H9 (cell line): ENCODE measurements around the gene THSD7A. TPM values are rescaled to one million over a fixed set of nuclear protein-coding genes. Genes with fewer than 3 reads are reported as not detected.

ENCODE experiments used
- DNase-seq: peaks from one replicate; pipeline ENCODE4 v3.0.0-alpha.2; 2017
- H2AFZ ChIP-seq: one replicate; pipeline ENCODE4 v1.6.1; 2013; ENCODE audit warnings: mild to moderate bottlenecking, low read length, control low read depth, moderate library complexity
- H2AK5ac ChIP-seq: 2 replicates; pipeline ENCODE4 v1.6.1; 2013; ENCODE audit warnings: low read length, control low read depth, mixed read lengths; ENCODE audit not compliant: insufficient read length
- H2BK120ac ChIP-seq: one replicate; pipeline ENCODE4 v1.6.1; 2013; ENCODE audit warnings: low read depth, mild to moderate bottlenecking, low read length, control low read depth, inconsistent platforms; ENCODE audit not compliant: poor library complexity, severe bottlenecking
- H2BK12ac ChIP-seq: 2 replicates; pipeline ENCODE4 v1.6.1; 2013; ENCODE audit warnings: low read length, control low read depth, mixed read lengths, low read depth; ENCODE audit not compliant: insufficient read length
- H2BK15ac ChIP-seq: 2 replicates; pipeline ENCODE4 v1.6.1; 2013; ENCODE audit warnings: low read depth, low read length, control low read depth
- H2BK20ac ChIP-seq: one replicate; pipeline ENCODE4 v1.6.1; 2013; ENCODE audit warnings: low read depth, mild to moderate bottlenecking, low read length, control low read depth, inconsistent platforms; ENCODE audit not compliant: poor library complexity, severe bottlenecking
- H2BK5ac ChIP-seq: 2 replicates; pipeline ENCODE4 v1.6.1; 2013; ENCODE audit warnings: low read length, control low read depth, mixed read lengths; ENCODE audit not compliant: insufficient read length
- H3K14ac ChIP-seq: 2 replicates; pipeline ENCODE4 v1.6.1; 2013; ENCODE audit warnings: low read length, control low read depth; ENCODE audit not compliant: insufficient read depth
- H3K18ac ChIP-seq: 2 replicates; pipeline ENCODE4 v1.6.1; 2013; ENCODE audit warnings: low read depth, mild to moderate bottlenecking, mixed read lengths, low read length, control low read depth; ENCODE audit not compliant: insufficient read length
- H3K23ac ChIP-seq: 2 replicates; pipeline ENCODE4 v1.6.1; 2013; ENCODE audit warnings: low read length, control low read depth, mixed read lengths, low read depth; ENCODE audit not compliant: insufficient read length
- H3K23me2 ChIP-seq: 2 replicates; pipeline ENCODE4 v1.6.1; 2013; ENCODE audit warnings: low read depth, mild to moderate bottlenecking, mixed read lengths, low read length, control low read depth; ENCODE audit not compliant: insufficient read length, poor library complexity, severe bottlenecking
- H3K27ac ChIP-seq: 2 replicates; pipeline ENCODE4 v1.5.1; 2013; ENCODE audit warnings: low read length, control low read depth, mixed read lengths, low read depth; ENCODE audit not compliant: insufficient read length
- H3K27me3 ChIP-seq: 2 replicates; pipeline ENCODE4 v1.6.1; 2013; ENCODE audit warnings: low read length, control low read depth, inconsistent platforms; ENCODE audit not compliant: insufficient read depth
- H3K4ac ChIP-seq: 2 replicates; pipeline ENCODE4 v1.6.1; 2013; ENCODE audit warnings: low read depth, mild to moderate bottlenecking, control low read depth, inconsistent platforms, low read length, moderate library complexity
- H3K4me1 ChIP-seq: 2 replicates; pipeline ENCODE4 v1.6.1; 2013; ENCODE audit warnings: low read length, control low read depth, inconsistent platforms; ENCODE audit not compliant: insufficient read depth
- H3K4me2 ChIP-seq: 2 replicates; pipeline ENCODE4 v1.6.1; 2013; ENCODE audit warnings: low read length, control low read depth, mixed read lengths; ENCODE audit not compliant: insufficient read length, insufficient read depth
- H3K56ac ChIP-seq: 2 replicates; pipeline ENCODE4 v1.6.1; 2013; ENCODE audit warnings: low read depth, mild to moderate bottlenecking, mixed read lengths, low read length, control low read depth; ENCODE audit not compliant: insufficient read length
- H3K79me1 ChIP-seq: 2 replicates; pipeline ENCODE4 v1.6.1; 2013; ENCODE audit warnings: low read depth, mild to moderate bottlenecking, moderate library complexity, low read length, control low read depth, inconsistent platforms; ENCODE audit not compliant: insufficient read depth, poor library complexity, severe bottlenecking
- H3K79me2 ChIP-seq: 2 replicates; pipeline ENCODE4 v1.6.1; 2013; ENCODE audit warnings: low read length, control low read depth, inconsistent platforms; ENCODE audit not compliant: insufficient read depth
- H3K9ac ChIP-seq: 2 replicates; pipeline ENCODE4 v1.6.1; 2013; ENCODE audit warnings: low read length, control low read depth, mixed read lengths; ENCODE audit not compliant: insufficient read length; ENCODE audit errors: extremely low read depth
- H3K9me3 ChIP-seq: one replicate; pipeline ENCODE4 v1.6.1; 2013; ENCODE audit warnings: low read depth, low read length, inconsistent platforms; ENCODE audit not compliant: control insufficient read depth
- H3T11ph ChIP-seq: one replicate; pipeline ENCODE4 v1.6.1; 2013; ENCODE audit warnings: mild to moderate bottlenecking, low read length, control low read depth, inconsistent platforms
- H4K20me1 ChIP-seq: one replicate; pipeline ENCODE4 v1.6.1; 2013; ENCODE audit not compliant: control insufficient read depth, insufficient read length, insufficient read depth
- H4K5ac ChIP-seq: 2 replicates; pipeline ENCODE4 v1.6.1; 2013; ENCODE audit warnings: low read depth, mild to moderate bottlenecking, mixed read lengths, low read length, control low read depth; ENCODE audit not compliant: insufficient read length
- H4K8ac ChIP-seq: replicated peaks from 2 replicates; pipeline ENCODE4 v1.6.1; 2013; ENCODE audit warnings: low read length, control low read depth, mixed read lengths, low read depth; ENCODE audit not compliant: insufficient read length
- H4K91ac ChIP-seq: 2 replicates; pipeline ENCODE4 v1.6.1; 2013; ENCODE audit warnings: low read depth, mild to moderate bottlenecking, moderate library complexity, mixed read lengths, low read length, control low read depth; ENCODE audit not compliant: insufficient read length
- H3K27ac Mint-ChIP-seq, 3 experiments: 2 replicates in 2 of 3; 3 replicates in 1 of 3; pipeline ENCODE4 v1.8.0; 2020 to 2021; ENCODE audit warnings: mixed read lengths in 3 of 3, mild to moderate bottlenecking in 1 of 3, moderate library complexity in 1 of 3
- H3K27me3 Mint-ChIP-seq: 2 replicates; pipeline ENCODE4 v1.8.0; 2021; ENCODE audit warnings: low read depth, mild to moderate bottlenecking, moderate library complexity, mixed read lengths
- H3K36me3 Mint-ChIP-seq, 3 experiments: 2 replicates in 2 of 3; 3 replicates in 1 of 3; pipeline ENCODE4 v1.8.0; 2020 to 2021; ENCODE audit warnings: low read depth in 3 of 3, mixed read lengths in 3 of 3; ENCODE audit not compliant: insufficient read depth in 1 of 3
- H3K4me1 Mint-ChIP-seq, 2 experiments: 2 replicates each; pipeline ENCODE4 v1.8.0; 2020; ENCODE audit warnings: mixed read lengths in 2 of 2
- H3K4me3 Mint-ChIP-seq, 2 experiments: 2 replicates in 1 of 2; 3 replicates in 1 of 2; pipeline ENCODE4 v1.8.0; 2020 to 2021; ENCODE audit warnings: mild to moderate bottlenecking in 2 of 2, mixed read lengths in 2 of 2, moderate library complexity in 1 of 2
- H3K9me3 Mint-ChIP-seq, 2 experiments: 2 replicates in 1 of 2; 3 replicates in 1 of 2; pipeline ENCODE4 v1.8.0; 2020; ENCODE audit warnings: mild to moderate bottlenecking in 2 of 2, mixed read lengths in 2 of 2, moderate library complexity in 1 of 2
- CTCF ChIP-seq: fragments of 200-600 bp; sonication (generic); conservative IDR thresholded peaks from 3 replicates; pipeline ENCODE4 v1.8.0; 2021; ENCODE audit warnings: antibody characterized with exemption, mild to moderate bottlenecking
- WGBS: extraction: QIAGEN DNeasy Blood & Tissue Kit; methylation state at CpG from one replicate; pipeline ENCODE4 v1.1.7; 2013; ENCODE audit warnings: missing lambda C conversion rate, low lambda C conversion rate, mixed read lengths; ENCODE audit not compliant: insufficient read length; ENCODE audit errors: extremely low coverage; 5-methylcytosine and 5-hydroxymethylcytosine counted together
- total RNA-seq: library from RNA; stranded (reverse); gene quantifications from 2 replicates; pipeline ENCODE4 v1.2.1, GENCODE V29; 2021

THSD7A gene
- total RNA-seq, 1 experiment from 2014 or later: 0.42 TPM

- no peak for DNase-seq
- H4K5ac ChIP-seq: no peak overlapping the region
Observed at GRCh38 chr7:11430112-11430511, 401.9 kb downstream of the THSD7A start.

More at GRCh38 chr7:11430112-11430511, 401.9 kb downstream of the THSD7A start:
- Histone ChIP-seq H3K27me3 (no peaks in the 10 kb centered on the region), H3K23me2 (no peaks in the 10 kb centered on the region), H3K23ac (no peak overlapping the region), H2AK5ac (no peak overlapping the region), H2BK12ac (no peak overlapping the region), H2AFZ (no peak overlapping the region), H3K9me3 (peaks cover 1% of the 10 kb centered on the region), H4K20me1 (no peaks in the 10 kb centered on the region), H4K91ac (no peak overlapping the region), H3K79me1 (no peaks in the 10 kb centered on the region), H3K4me1 (no peaks in the 10 kb centered on the region), H2BK120ac (no peak overlapping the region), H3K4ac (no peak overlapping the region), H3K56ac (no peak overlapping the region), H3K27ac (no peak overlapping the region), H2BK20ac (no peak overlapping the region), H3K9ac (no peak overlapping the region), H2BK15ac (no peak overlapping the region), H4K8ac (no peak overlapping the region), H3K18ac (no peak overlapping the region), H3K4me2 (no peak overlapping the region), H3T11ph (no peak overlapping the region), H2BK5ac (no peak overlapping the region), H3K14ac (no peak overlapping the region), H3K79me2 (no peaks in the 10 kb centered on the region)
- no peak overlapping the region for H3K4me3 Mint-ChIP-seq
- no CpG with 5 or more reads among the region's 2 CpGs for WGBS
- peaks cover 0 to 1% (median under 1%) of the 10 kb centered on the region in 3 experiments; a peak in 3 of 7 replicates for H3K36me3 Mint-ChIP-seq
- no peak for TF ChIP-seq CTCF
- peaks cover under 1 to 2% of the 10 kb centered on the region in 2 experiments; a peak in 1 of 5 replicates for H3K9me3 Mint-ChIP-seq
- H3K27ac Mint-ChIP-seq: no peak overlapping the region
- no peaks in the 10 kb centered on the region for H3K27me3 Mint-ChIP-seq
- H3K4me1 Mint-ChIP-seq: peaks cover 6 to 10% of the 10 kb centered on the region in 2 experiments
